ENCODE measurements around the gene SLMAP.

The SLMAP gene

GRCh38 chr3:57890874-57891273 lies 134.8 kb downstream of the SLMAP start:
- DNase-seq (ENCODE audit: low read depth in 2 of 2), result no peak

- DNase-seq (ENCODE audit: low read depth in 2 of 2), result no peak
These were observed 136.3 kb downstream of the SLMAP start for GRCh38 chr3:57892423-57892822.

- no peak for DNase-seq (ENCODE audit: low read depth in 2 of 2)
These were observed 137.0 kb downstream of the SLMAP start for GRCh38 chr3:57893156-57893555.

- DNase-seq (ENCODE audit: low read depth in 2 of 2), result no peak
These were observed 137.6 kb downstream of the SLMAP start for GRCh38 chr3:57893668-57894067.

- no peak for DNase-seq (ENCODE audit: low read depth in 2 of 2)
These were observed 139.9 kb downstream of the SLMAP start for GRCh38 chr3:57896031-57896430.

GRCh38 chr3:57896691-57897090 lies 140.6 kb downstream of the SLMAP start:
- DNase-seq (ENCODE audit: low read depth in 2 of 2), result no peak

GRCh38 chr3:57900786-57901185 lies 144.7 kb downstream of the SLMAP start:
- DNase-seq (ENCODE audit: low read depth in 2 of 2), result no peak

GRCh38 chr3:57903124-57903890 lies 147.2 kb downstream of the SLMAP start:
- no peak for DNase-seq (ENCODE audit: low read depth in 2 of 2)

GRCh38 chr3:57910990-57911389 lies 154.9 kb downstream of the SLMAP start:
- DNase-seq (ENCODE audit: low read depth in 2 of 2), result no peak

- DNase-seq (ENCODE audit: low read depth in 2 of 2), result no peak
These were observed 155.5 kb downstream of the SLMAP start for GRCh38 chr3:57911593-57911992.

GRCh38 chr3:57917601-57918000 lies 161.5 kb downstream of the SLMAP start:
- DNase-seq (ENCODE audit: low read depth in 2 of 2), result no peak

- no peak for DNase-seq (ENCODE audit: low read depth in 2 of 2)
These were observed 162.2 kb downstream of the SLMAP start for GRCh38 chr3:57918123-57918837.

GRCh38 chr3:57919987-57920386 lies 163.9 kb downstream of the SLMAP start:
- no peak for DNase-seq (ENCODE audit: low read depth in 2 of 2)

- DNase-seq (ENCODE audit: low read depth in 2 of 2), result no peak
These were observed 167.0 kb downstream of the SLMAP start for GRCh38 chr3:57923101-57923500.

GRCh38 chr3:57923752-57924151 lies 167.6 kb downstream of the SLMAP start:
- DNase-seq (ENCODE audit: low read depth in 2 of 2), result no peak

GRCh38 chr3:57927166-57927565 lies 171.1 kb downstream of the SLMAP start:
- no peak for DNase-seq (ENCODE audit: low read depth in 2 of 2)

- no peak for DNase-seq (ENCODE audit: low read depth in 2 of 2)
These were observed 171.8 kb downstream of the SLMAP start for GRCh38 chr3:57927916-57928315.

- no peak for DNase-seq (ENCODE audit: low read depth in 2 of 2)
These were observed 172.4 kb downstream of the SLMAP start for GRCh38 chr3:57928511-57928910.

- DNase-seq (ENCODE audit: low read depth in 2 of 2), result no peak
These were observed 173.9 kb downstream of the SLMAP start for GRCh38 chr3:57929988-57930387.

- no peak for DNase-seq (ENCODE audit: low read depth in 2 of 2)
These were observed 177.5 kb downstream of the SLMAP start for GRCh38 chr3:57933602-57934001.

- DNase-seq (ENCODE audit: low read depth in 2 of 2), result no peak
These were observed 178.3 kb downstream of the SLMAP start for GRCh38 chr3:57934373-57934772.

- DNase-seq (ENCODE audit: low read depth in 2 of 2), result no peak
These were observed 179.4 kb downstream of the SLMAP start for GRCh38 chr3:57935539-57935938.

- no peak for DNase-seq (ENCODE audit: low read depth in 2 of 2)
These were observed 181.0 kb downstream of the SLMAP start for GRCh38 chr3:57937092-57937491.

Data from stimulated activated CD8-positive, alpha-beta memory T cell treated with anti-CD3 and anti-CD28 coated beads, Interleukin-2, amount 100 ng/mL, for 1 hour (primary cell).